Loucy (cell line): ENCODE measurements around the gene DLG2.

Experiments used
- EZH2phosphoT487 ChIP-seq: fragments of 200-600 bp; IDR thresholded peaks from 2 replicates; pipeline ENCODE4 v1.6.1; 2018; ENCODE audit warnings: antibody characterized with exemption, mild to moderate bottlenecking, moderate library complexity, borderline replicate concordance
- TF ChIP-seq, protein P1 (sequence below): fragments of 200-600 bp; sonication (generic); conservative IDR thresholded peaks from 2 replicates; pipeline ENCODE4 v1.5.1; 2014; ENCODE audit warnings: mild to moderate bottlenecking, antibody characterized with exemption, low read length

GRCh38 chr11:84300092-84300491 lies 1327.1 kb downstream of the DLG2 start:
- TF ChIP-seq, protein P1, sequence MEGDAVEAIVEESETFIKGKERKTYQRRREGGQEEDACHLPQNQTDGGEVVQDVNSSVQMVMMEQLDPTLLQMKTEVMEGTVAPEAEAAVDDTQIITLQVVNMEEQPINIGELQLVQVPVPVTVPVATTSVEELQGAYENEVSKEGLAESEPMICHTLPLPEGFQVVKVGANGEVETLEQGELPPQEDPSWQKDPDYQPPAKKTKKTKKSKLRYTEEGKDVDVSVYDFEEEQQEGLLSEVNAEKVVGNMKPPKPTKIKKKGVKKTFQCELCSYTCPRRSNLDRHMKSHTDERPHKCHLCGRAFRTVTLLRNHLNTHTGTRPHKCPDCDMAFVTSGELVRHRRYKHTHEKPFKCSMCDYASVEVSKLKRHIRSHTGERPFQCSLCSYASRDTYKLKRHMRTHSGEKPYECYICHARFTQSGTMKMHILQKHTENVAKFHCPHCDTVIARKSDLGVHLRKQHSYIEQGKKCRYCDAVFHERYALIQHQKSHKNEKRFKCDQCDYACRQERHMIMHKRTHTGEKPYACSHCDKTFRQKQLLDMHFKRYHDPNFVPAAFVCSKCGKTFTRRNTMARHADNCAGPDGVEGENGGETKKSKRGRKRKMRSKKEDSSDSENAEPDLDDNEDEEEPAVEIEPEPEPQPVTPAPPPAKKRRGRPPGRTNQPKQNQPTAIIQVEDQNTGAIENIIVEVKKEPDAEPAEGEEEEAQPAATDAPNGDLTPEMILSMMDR: no peak
- no peak for TF ChIP-seq EZH2phosphoT487
